ENCODE data around the gene MKLN1.

Gene MKLN1

DNA sequence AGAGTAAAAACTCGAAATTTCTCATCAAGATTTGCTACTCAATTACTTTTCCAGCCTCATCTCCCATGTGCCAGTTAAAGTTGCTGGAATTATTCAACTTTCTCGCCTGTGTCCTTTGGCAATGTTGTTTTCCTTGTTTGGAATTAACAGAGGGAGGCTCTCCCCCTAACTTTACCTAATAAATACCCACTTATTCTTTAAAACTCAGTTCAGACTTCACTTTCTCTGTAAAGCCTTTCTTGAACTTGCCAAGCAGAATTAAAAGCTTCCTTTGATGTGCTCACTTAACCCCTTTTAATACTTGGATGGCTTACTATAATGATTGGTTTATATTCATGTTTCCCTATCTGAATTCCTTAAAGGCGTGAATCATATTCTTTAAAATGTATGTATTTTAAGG lies 104.1 kb downstream of the MKLN1 start:
- no peak for DNase-seq (ENCODE audit: extremely low read depth, low read depth)
- TF ChIP-seq, protein P1, sequence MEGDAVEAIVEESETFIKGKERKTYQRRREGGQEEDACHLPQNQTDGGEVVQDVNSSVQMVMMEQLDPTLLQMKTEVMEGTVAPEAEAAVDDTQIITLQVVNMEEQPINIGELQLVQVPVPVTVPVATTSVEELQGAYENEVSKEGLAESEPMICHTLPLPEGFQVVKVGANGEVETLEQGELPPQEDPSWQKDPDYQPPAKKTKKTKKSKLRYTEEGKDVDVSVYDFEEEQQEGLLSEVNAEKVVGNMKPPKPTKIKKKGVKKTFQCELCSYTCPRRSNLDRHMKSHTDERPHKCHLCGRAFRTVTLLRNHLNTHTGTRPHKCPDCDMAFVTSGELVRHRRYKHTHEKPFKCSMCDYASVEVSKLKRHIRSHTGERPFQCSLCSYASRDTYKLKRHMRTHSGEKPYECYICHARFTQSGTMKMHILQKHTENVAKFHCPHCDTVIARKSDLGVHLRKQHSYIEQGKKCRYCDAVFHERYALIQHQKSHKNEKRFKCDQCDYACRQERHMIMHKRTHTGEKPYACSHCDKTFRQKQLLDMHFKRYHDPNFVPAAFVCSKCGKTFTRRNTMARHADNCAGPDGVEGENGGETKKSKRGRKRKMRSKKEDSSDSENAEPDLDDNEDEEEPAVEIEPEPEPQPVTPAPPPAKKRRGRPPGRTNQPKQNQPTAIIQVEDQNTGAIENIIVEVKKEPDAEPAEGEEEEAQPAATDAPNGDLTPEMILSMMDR (IDR thresholded peaks at IDR 0.05; ENCODE audit: low read depth, low read length, missing control alignments): no peak
- H3K4me3 ChIP-seq (replicated peaks; ENCODE audit: low read depth, low read length): no peak overlapping the region

DNA sequence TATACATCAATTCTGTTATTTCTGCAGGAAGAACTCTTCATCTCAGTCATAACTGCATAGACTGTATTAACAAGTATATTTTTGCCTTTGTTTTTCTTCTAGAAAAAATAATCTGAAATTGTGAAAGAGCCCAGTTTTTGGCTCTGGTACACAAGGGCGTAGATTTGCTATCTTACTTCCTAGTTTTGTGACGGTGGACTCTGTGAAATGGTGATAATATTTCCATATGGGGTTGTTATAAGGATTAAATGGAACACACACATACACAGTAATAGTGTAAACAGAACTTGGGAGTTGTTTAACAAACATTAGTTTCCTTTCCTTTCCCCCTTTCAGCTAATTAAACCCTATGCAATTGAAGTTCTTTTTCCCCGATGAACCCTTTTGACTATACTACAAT lies 108.7 kb downstream of the MKLN1 start:
- DNase-seq (ENCODE audit: extremely low read depth, low read depth): no peak
- TF ChIP-seq, protein P1 (IDR thresholded peaks at IDR 0.05; ENCODE audit: low read depth, low read length, missing control alignments): no peak
- no peak overlapping the region for H3K4me3 ChIP-seq (replicated peaks; ENCODE audit: low read depth, low read length)

DNA sequence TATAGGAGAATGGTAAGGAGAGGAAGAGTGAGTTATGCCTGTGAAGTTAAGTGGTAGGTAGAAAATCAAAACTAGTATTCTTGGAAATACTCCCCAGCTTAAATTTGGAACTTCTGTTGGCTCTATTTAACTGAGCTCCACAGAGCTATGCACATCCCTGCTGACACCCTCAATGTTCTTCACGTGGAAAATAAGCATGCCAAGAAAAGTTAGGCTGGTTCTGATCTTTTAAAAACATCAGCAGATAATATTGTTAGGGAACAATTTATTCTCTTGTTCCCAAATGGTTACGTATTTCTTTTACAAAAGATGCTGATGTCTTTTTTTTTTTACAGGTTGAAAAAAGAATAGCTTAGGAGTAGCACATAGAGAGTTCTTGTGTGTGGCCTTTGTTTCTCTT lies 111.3 kb downstream of the MKLN1 start:
- DNase-seq (ENCODE audit: extremely low read depth, low read depth): no peak
- TF ChIP-seq, protein P1 (IDR thresholded peaks at IDR 0.05; ENCODE audit: low read depth, low read length, missing control alignments): no peak
- H3K4me3 ChIP-seq (replicated peaks; ENCODE audit: low read depth, low read length): no peak overlapping the region

DNA sequence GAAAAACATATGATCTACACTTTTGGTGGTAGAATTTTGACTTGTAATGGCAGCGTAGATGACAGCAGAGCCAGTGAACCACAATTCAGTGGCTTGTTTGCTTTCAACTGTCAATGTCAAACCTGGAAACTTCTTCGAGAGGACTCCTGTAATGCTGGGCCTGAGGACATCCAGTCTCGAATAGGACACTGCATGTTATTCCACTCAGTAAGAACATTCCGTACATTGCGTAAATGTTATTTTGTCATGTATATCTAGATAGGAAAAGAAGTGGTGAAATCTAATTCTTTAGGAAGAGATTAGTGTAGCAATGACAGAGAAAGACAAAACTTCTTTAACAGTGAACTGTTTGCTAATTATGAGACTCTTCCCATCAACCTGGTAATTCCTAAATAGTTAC lies 115.8 kb downstream of the MKLN1 start:
- TF ChIP-seq, protein P1 (IDR thresholded peaks at IDR 0.05; ENCODE audit: low read depth, low read length, missing control alignments): no peak
- DNase-seq (ENCODE audit: extremely low read depth, low read depth): no peak
- no peak overlapping the region for H3K4me3 ChIP-seq (replicated peaks; ENCODE audit: low read depth, low read length)

DNA sequence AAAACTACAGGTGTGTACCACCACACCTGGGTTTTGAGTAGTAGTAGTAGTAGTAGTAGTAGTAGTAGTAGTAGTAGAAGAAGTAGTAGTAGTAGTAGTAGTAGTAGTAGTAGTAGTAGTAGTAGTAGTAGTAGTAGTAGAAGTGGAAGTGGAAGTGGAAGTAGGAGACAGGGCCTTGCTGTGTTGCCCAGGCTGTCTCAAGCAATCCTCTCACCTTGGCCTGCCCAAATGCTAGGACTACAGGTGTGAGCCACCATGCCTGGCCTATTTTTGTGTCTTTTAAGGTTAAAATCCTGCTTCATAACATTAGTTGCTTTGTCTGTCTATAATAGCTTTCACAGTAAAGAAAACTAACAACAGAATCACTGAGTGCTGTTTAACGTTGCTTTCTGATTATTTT lies 117.0 kb downstream of the MKLN1 start:
- DNase-seq (ENCODE audit: extremely low read depth, low read depth): no peak
- no peak overlapping the region for H3K4me3 ChIP-seq (replicated peaks; ENCODE audit: low read depth, low read length)
- TF ChIP-seq, protein P1 (IDR thresholded peaks at IDR 0.05; ENCODE audit: low read depth, low read length, missing control alignments): no peak

DNA sequence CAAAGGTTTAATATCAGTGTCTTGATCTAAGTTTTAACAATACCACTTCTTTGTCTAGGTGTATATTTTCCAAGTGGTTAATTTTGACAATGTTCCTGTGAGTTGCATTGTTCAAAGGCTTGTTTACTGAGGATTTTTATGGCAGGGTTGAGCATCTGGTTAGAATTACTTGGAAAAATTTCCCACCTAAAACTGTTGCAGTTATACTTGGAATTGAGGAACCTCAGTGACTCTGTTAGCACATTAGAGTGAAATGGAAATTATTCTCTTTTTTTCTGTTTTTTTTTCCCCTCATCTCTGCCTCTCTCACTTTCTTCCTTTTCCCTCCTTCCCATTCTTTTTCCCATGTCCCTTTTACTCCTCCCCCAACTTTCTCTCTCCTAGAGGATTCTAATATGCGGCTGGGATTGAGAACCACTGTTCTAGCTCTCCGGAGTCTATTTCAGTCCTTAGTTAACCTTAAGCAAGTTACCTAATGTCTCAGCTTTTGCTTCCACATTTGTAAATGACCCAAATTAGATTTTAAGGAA lies 121.8 kb downstream of the MKLN1 start:
- H3K4me3 ChIP-seq (replicated peaks; ENCODE audit: low read depth, low read length): no peak overlapping the region
- TF ChIP-seq, protein P1 (IDR thresholded peaks at IDR 0.05; ENCODE audit: low read depth, low read length, missing control alignments): no peak
- DNase-seq (ENCODE audit: extremely low read depth, low read depth): no peak

DNA sequence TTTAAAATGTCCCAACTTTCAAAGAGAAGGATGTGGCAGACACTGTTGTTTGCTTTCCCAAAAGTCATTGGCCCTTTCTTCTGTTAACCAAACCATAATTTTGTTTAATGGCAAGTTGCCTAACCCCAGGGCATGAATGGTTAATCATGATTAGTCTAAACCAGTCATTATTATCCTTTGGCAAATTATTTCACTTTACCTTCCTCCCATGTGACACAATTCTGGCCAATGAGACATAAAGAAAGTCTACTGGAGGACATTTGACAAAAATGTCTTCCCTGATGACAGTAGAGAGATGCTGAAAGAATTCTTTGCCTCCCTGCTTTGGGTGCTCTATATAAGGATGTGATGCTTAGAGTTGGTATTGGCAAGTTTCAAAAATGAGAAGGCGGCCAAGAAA lies 126.8 kb downstream of the MKLN1 start:
- DNase-seq (ENCODE audit: extremely low read depth, low read depth): no peak
- H3K4me3 ChIP-seq (replicated peaks; ENCODE audit: low read depth, low read length): no peak overlapping the region
- TF ChIP-seq, protein P1 (IDR thresholded peaks at IDR 0.05; ENCODE audit: low read depth, low read length, missing control alignments): no peak

Data from HFF-Myc (cell line).